Large intestine (tissue), 3 donors: ENCODE results near the gene MPZL1. TPM values are rescaled to one million over a fixed set of nuclear protein-coding genes. Genes with fewer than 3 reads are reported as not detected.
"Not testable (repeated sequence)": the region's sequence is repeated elsewhere in the genome, so short reads cannot be mapped to it uniquely, and the experiment has no call there.

Experiments
- DNase-seq, 2 donors: peaks; one replicate each; pipeline versions ENCODE4 v3.0.0 to v3.0.0-alpha.2; 2013
- H3K27ac ChIP-seq: one replicate; pipeline ENCODE4 v1.5.1; 2013; ENCODE audit warnings: low read length
- H3K27me3 ChIP-seq: 2 replicates; pipeline ENCODE4 v1.6.1; 2013; ENCODE audit warnings: low read length; ENCODE audit not compliant: control insufficient read depth, insufficient read depth
- H3K36me3 ChIP-seq: 2 replicates; pipeline ENCODE4 v1.6.1; 2013; ENCODE audit warnings: low read length; ENCODE audit not compliant: control insufficient read depth, insufficient read depth
- H3K4me1 ChIP-seq: one replicate; pipeline ENCODE4 v1.6.1; 2013; ENCODE audit warnings: low read length; ENCODE audit not compliant: control insufficient read depth, insufficient read depth
- H3K4me3 ChIP-seq: one replicate; pipeline ENCODE4 v1.5.1; 2013; ENCODE audit warnings: low read length
- H3K9me3 ChIP-seq: one replicate; pipeline ENCODE4 v1.6.1; 2013; ENCODE audit warnings: mild to moderate bottlenecking, low read depth, low read length, moderate library complexity; ENCODE audit not compliant: control insufficient read depth
- WGBS: methylation state at CpG from one replicate; pipeline ENCODE4 v1.1.5; 2013; ENCODE audit warnings: low lambda C conversion rate; ENCODE audit not compliant: insufficient coverage; 5-methylcytosine and 5-hydroxymethylcytosine counted together
- polyA plus RNA-seq: library from polyadenylated mRNA; unstranded; fragments of 120-200 nt; gene quantifications from one replicate; pipeline ENCODE4 v1.2.1, GENCODE V29; 2013

MPZL1 gene
- polyA plus RNA-seq, 1 donor, result 105 TPM

DNA sequence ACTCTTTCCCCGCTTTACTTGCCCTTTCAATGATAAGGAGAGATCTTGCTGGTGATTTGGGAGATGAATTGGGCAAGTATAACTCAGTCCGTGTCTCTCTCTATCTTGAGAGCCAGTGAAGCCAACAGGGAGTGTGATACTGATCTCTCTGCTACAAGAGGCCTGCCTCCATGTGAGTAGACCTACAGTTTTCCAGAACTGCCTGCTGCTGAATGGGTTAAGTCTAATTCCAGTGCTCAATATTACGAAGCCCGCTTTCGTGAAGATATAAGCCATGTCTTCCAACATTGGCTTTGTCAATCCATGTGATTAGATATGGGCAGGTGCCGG, 99.5 kb downstream of the MPZL1 start:
- DNase-seq, result no peak
- Histone ChIP-seq H3K27me3 (no peaks in the 10 kb centered on the region), H3K9me3 (no peaks in the 10 kb centered on the region), H3K27ac (no peak overlapping the region), H3K4me3 (no peak overlapping the region), H3K4me1 (peaks cover 4% of the 10 kb centered on the region), H3K36me3 (no peaks in the 10 kb centered on the region)
- no CpG with 5 or more reads among the region's 6 CpGs for WGBS

DNA sequence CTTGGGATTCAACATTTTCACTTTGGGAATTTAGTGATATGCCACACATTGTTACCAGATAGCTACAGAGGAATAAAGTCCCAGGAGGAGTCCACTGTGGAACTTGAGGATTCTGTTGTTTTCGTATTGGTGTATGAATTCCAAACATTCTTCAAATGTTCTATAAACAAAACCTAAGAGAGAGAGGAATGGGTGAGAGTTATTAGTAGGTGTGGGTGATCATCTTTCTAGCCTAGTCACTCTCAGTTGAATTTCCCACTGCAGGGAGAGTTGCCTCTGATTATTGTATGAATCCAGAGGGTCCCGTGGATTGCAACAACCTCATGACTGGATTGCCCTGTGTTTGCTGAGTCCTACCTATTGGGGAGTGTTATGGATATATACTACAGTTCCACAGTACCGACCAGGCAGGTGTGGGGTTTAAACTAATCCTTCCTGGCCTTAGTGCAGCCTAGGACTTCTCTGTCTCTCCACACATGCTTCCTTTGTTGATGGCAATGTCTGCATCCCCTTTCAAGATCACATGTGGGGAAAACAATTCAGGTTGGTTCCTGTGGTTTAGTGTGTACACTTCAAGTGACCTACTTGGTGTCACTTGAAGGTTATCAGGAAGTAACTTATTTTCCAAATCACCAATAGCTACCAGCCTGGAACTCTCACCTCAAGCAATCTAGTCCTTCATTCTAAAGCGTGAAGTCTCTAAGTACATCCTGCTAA, 100.3 kb downstream of the MPZL1 start:
- Histone ChIP-seq H3K4me3 (no peak overlapping the region), H3K36me3 (no peaks in the 10 kb centered on the region), H3K27ac (no peak overlapping the region), H3K4me1 (peaks cover 3% of the 10 kb centered on the region), H3K27me3 (no peaks in the 10 kb centered on the region), H3K9me3 (no peaks in the 10 kb centered on the region)
- DNase-seq, result no peak
- WGBS, result no CpG with 5 or more reads among the region's 4 CpGs

DNA sequence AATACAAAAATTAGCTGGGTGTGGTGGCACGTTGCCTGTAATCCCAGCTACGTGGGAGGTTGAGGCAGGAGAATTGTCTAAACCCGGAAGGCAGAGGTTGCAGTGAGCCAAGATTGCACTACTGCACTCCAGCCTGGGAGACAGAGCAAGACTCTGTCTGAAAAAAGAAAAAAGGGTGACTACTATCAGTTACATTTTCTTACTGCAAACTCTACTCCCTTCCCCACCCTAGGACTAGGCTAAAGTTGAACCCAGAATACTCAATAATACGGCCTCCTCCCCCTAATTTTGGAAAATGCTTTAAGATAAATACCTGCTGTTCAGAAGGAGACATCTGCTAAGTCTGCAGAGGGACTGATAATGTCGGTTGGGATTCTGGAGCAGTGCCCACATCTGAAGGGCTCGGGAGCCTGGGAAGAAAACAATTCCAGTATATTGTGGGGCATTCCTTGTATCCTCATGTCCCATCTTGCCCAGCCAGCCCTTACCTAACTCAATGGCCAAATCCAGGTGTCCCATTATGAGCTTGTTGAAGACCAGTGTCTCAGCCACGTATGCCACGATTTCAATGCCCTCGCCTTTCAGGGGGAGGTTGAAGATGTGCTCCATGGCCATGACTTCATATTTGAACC, 102.5 kb downstream of the MPZL1 start:
- no CpG with 5 or more reads among the region's 9 CpGs for WGBS
- H3K27ac ChIP-seq, result no peak overlapping the region
- no peaks in the 10 kb centered on the region for H3K27me3 ChIP-seq
- H3K4me1 ChIP-seq, result no peaks in the 10 kb centered on the region
- no peaks in the 10 kb centered on the region for H3K9me3 ChIP-seq
- no peaks in the 10 kb centered on the region for H3K36me3 ChIP-seq
- no peak overlapping the region for H3K4me3 ChIP-seq
- DNase-seq, result no peak

DNA sequence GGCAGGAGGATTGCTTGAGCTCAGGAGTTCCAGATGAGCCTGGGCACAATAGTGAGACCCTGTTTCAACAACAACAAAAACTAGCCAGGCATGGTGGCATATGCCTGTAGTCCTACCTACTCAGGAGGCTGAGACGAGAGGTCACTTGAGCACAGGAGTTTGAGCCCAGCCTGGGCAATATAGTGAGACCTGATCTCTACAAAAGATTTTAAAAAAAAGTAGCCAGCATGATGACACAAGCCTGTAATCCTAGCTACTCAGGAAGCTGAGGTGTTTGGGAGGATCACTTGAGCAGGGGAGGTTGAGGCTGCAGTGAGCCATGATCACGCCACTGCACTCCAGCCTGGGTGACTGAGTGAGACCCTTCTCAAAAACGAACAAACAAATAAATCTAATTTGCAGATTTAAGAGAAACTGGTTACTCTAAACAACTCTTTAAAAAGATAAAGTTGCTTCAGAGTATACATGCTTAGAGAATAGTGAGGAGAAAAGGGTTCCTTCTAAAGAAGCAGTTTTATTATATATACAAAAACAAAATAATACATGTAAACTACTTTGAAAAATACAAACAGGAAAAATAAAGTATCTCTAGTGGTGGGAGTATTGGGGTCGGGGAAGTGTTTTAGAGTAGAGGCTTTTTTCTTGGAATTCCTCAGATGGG, 103.8 kb downstream of the MPZL1 start:
- Histone ChIP-seq H3K9me3 (no peaks in the 10 kb centered on the region), H3K4me3 (no peak overlapping the region), H3K27ac (no peak overlapping the region), H3K36me3 (no peaks in the 10 kb centered on the region), H3K27me3 (no peaks in the 10 kb centered on the region), H3K4me1 (no peaks in the 10 kb centered on the region)
- WGBS, result 60% methylated on average over 1 of the region's 4 CpGs
- no peak for DNase-seq

DNA sequence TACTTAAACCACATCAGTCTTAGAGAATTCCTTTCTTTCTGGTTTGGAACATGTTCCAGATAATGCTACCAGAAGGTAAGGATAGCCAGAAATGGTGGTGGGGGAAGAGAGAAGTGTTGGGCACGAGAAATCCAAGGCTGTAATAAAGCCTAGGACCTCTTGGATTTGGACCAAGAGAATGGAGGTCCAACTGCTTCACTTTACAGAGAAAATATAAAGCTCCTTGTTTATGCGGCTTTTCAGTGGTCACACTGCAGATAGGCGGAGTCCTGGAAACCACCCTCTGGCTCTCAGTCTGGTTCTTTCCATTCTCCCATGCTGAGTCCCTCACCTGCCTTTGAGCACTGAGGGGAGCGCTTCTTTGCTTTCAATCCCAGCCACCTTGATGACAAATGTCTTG, 104.3 kb downstream of the MPZL1 start:
- DNase-seq, result no peak
- Histone ChIP-seq H3K36me3 (no peaks in the 10 kb centered on the region), H3K4me1 (no peaks in the 10 kb centered on the region), H3K27me3 (no peaks in the 10 kb centered on the region), H3K9me3 (no peaks in the 10 kb centered on the region), H3K4me3 (no peak overlapping the region), H3K27ac (no peak overlapping the region)
- no CpG with 5 or more reads among the region's 4 CpGs for WGBS

DNA sequence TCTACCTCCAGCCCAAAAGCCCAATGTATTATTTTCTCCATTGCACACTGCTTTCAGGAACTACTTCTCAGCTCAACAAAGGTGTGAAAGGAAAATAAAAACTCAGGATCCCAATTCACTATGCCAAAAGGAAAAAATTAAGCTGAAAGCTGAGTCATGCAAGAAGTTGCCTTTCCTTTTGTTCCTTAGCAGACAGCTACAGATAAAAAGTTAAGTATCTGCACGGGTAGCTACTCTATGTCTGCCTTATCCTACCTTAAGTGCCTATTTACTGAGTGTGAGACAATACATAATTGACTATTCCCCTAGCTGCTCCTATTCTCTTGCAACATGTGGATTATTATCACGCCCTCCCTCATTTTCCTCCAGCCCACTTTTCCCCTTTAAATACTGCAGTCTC, 108.1 kb downstream of the MPZL1 start:
- Histone ChIP-seq H3K27ac (no peak overlapping the region), H3K4me3 (no peak overlapping the region), H3K27me3 (no peaks in the 10 kb centered on the region), H3K4me1 (no peaks in the 10 kb centered on the region), H3K9me3 (no peaks in the 10 kb centered on the region), H3K36me3 (no peaks in the 10 kb centered on the region)
- no peak for DNase-seq
- WGBS, result 80% methylated on average over 1 of the region's 2 CpGs

DNA sequence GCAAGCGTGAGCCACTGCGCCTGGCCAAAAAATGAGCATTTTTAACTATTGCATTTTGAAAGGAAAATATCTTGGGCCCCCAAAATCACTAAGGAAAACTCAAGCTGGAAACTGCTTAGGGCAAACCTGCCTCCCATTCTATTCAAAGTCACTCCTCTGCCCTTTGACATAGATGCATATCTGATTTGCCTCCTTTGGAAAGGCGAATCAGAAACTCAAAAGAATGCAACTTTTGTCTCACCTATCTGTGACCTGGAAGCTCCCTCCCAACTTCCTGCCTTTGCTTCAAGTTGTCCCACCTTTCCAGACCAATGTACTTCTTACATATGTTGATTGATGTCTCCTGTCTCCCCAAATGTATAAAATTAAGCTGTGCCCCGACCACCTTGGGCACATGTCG, 108.9 kb downstream of the MPZL1 start:
- not testable (repeated sequence) for H3K36me3 ChIP-seq, H3K27ac ChIP-seq, H3K4me1 ChIP-seq, DNase-seq, H3K9me3 ChIP-seq, H3K4me3 ChIP-seq, H3K27me3 ChIP-seq
- no CpG with 5 or more reads among the region's 5 CpGs for WGBS

DNA sequence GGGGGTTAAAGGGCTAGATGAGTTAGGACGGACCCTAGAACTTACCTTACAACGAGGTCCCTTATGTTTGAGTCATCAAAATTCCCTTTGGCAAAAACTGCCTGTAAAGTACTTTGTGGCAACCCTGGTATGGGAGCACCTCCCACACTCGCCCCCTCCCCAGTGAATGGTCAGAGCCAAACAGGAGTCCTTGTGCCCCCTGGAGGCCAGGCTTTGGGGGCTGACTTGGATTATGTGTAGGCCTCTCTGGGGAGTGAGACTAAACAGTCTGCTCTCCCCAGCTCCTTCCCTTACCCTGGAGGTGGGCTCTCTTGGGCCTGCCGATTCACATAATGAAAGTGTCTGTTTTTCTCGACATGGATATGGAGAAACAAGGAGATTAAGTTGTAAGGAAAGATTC, 110.9 kb downstream of the MPZL1 start:
- no peak overlapping the region for H3K4me3 ChIP-seq
- no peaks in the 10 kb centered on the region for H3K27me3 ChIP-seq
- no CpG with 5 or more reads among the region's 5 CpGs for WGBS
- DNase-seq, result no peak
- H3K4me1 ChIP-seq, result no peaks in the 10 kb centered on the region
- H3K9me3 ChIP-seq, result no peaks in the 10 kb centered on the region
- H3K27ac ChIP-seq, result no peak overlapping the region
- H3K36me3 ChIP-seq, result no peaks in the 10 kb centered on the region

DNA sequence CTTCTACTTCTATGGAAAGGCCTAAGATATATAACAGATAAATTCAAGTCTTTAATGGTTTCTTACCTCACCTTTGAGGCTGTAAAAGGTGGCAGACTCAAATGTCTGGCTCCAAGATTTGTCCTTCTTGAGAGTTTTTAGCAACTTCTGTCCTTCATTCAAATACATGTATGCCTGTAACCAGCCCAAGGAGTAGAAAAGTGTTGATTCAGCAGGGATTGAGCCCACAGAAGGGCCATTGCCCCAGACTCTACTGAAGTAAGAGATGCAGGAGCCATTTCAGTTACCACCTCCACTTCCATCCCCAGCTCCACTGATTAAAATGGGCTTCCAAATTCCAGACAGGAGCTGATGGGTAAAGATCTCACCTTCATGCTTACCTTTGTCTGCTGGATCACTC, 112.1 kb downstream of the MPZL1 start:
- Histone ChIP-seq H3K9me3 (no peaks in the 10 kb centered on the region), H3K4me1 (no peaks in the 10 kb centered on the region), H3K36me3 (no peaks in the 10 kb centered on the region), H3K27ac (no peak overlapping the region), H3K4me3 (no peak overlapping the region), H3K27me3 (no peaks in the 10 kb centered on the region)
- no peak for DNase-seq

DNA sequence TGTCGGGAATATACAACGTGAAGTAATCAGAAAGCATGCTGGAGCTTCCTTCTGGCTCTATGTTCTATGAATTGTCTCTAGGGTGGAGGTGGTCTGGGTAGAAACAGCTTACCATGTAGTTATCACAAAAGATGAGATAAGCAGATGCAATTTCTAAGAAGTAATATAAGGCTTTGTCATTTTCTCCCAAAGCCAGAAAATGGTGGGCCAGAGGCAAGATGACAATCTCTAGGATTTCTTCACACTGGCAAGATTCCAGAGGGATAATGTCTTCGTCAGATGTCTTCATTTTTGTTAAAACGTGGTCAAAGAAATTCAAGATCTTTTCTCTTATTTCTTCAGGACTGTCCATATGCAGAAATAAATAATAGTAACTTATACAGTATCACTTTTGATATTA, 114.4 kb downstream of the MPZL1 start:
- Histone ChIP-seq H3K4me3 (no peak overlapping the region), H3K27me3 (no peaks in the 10 kb centered on the region), H3K27ac (no peak overlapping the region), H3K36me3 (no peaks in the 10 kb centered on the region), H3K9me3 (no peaks in the 10 kb centered on the region), H3K4me1 (no peaks in the 10 kb centered on the region)
- no CpG with 5 or more reads among the region's 4 CpGs for WGBS
- DNase-seq, result no peak

DNA sequence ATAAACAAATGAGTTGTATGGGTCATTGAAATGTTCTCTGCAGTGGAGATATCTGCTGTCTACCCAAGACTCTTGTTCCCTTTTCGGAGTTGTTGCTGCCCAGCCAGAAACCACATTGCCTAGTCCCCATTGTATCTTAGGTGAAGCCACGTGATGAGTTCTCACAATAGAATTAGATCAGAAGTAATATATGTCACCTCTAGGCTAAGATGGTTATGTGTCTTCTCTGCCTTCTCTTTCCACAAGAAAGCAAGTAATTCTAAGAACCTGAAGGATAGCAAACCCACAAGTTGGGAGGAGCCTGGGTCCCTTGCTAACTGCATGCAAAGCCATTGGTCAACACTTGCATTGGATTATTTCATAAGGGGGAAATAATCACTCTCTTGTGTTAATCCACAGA, 115.5 kb downstream of the MPZL1 start:
- no peaks in the 10 kb centered on the region for H3K4me1 ChIP-seq
- DNase-seq, result no peak
- H3K27ac ChIP-seq, result no peak overlapping the region
- H3K36me3 ChIP-seq, result no peaks in the 10 kb centered on the region
- no peaks in the 10 kb centered on the region for H3K9me3 ChIP-seq
- no peak overlapping the region for H3K4me3 ChIP-seq
- H3K27me3 ChIP-seq, result no peaks in the 10 kb centered on the region
- no CpG with 5 or more reads among the region's 2 CpGs for WGBS
